ENCODE results near the gene PRKG1.

GRCh38 chr10:51792678-51793077, 718.4 kb downstream of the PRKG1 start:
- TF ChIP-seq CTCF (conservative IDR thresholded peaks at IDR 0.05 in 1 of 2, IDR thresholded peaks at IDR 0.05 in 1 of 2; ENCODE audit: extremely low read depth in 1 of 2, insufficient read depth in 1 of 2, low read depth in 1 of 2, low read length in 2 of 2) (no peak), EZH2 (IDR thresholded peaks at IDR 0.05; ENCODE audit: borderline replicate concordance, low read length) (no peak)
